NCI-H345 treated with DMSO at 0.1 percent for 48 hours (cell line): Measurements from ENCODE around the gene BMPR1B.

ENCODE experiments used
- DNase-seq: peaks from one replicate; lab custom pipeline; 2025; ENCODE audit not compliant: unreplicated experiment; lab: John Stamatoyannopoulos, UW

The BMPR1B gene

DNA sequence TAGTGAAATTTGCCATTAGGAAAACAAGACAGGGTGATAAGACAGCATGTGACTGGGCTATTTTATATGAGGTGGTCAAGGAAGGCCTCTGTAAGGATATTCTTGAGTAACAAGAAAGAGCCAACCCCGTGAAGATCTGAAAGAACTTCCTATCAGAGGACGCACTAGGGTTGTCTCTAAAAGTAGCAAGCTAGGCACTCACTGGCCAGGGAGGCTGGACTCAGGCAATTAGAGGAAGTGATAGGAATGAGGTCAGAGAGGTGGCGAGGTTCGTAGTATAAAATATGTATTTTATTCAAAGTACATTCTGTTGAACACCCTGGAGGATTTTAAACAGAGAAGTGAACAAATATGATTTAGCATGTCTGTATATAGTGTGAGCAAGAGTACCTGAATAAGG is 4.6 kb downstream of the BMPR1B start:
- DNase-seq, result no peak

GRCh38 chr4:94763005-94763404 is 5.2 kb downstream of the BMPR1B start:
- no peak for DNase-seq

DNA sequence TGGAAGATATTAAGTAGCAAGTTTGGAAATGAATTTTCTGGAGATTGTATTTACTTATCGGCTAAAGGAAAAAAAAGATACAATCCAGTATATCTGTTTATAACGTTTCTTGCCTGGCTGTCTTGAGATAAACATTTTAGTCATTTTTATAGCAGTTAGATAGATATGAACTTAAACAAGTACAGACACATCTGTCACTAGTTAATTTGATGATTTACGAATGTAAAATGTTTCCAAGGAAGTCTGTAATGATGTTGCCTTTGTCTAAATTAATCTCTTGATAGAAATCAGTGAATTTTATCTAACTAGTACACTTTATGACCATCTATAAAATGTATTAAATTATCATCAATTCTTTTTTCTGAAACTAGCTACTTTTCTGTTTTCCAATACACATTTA is 5.7 kb downstream of the BMPR1B start:
- DNase-seq, result no peak

DNA sequence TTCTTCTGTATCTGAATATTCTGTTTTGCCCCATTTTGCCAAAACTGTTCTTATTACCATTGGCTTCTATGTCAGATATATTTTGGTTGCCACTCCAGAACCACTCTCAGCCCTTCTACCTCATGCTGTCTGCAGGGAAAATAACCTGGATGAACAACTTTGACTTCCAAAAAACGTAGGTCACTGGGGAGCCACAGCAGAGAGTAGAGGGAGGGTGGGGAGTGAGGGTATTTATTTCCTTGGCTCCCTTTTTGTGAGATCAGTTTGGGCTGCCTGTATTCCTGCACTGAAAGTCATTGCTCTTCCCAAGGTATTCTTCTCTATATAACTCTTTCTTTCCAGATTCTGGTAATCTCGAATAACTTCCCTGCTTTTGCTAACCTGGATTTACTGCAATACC is 6.3 kb downstream of the BMPR1B start:
- no peak for DNase-seq

GRCh38 chr4:94765174-94765573 is 7.4 kb downstream of the BMPR1B start:
- no peak for DNase-seq

DNA sequence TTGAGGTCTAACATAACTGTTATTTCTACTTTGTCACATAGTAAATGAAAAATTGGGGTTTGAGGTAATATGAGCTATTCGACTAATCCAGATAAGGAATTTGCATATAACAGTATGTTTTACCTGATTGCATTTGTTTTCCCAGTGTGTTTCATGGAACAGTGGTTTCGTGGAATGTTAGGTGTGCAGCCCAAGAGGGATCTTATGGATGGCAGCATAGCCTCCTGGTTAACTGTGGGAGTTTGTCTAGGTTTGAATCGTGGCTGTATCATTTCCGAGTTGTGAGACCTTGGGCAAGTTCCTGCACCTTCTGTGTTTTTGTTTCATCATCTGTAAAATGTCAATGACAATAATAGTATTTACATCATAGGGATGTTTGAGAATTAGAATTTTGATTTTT is 7.9 kb downstream of the BMPR1B start:
- no peak for DNase-seq

DNA sequence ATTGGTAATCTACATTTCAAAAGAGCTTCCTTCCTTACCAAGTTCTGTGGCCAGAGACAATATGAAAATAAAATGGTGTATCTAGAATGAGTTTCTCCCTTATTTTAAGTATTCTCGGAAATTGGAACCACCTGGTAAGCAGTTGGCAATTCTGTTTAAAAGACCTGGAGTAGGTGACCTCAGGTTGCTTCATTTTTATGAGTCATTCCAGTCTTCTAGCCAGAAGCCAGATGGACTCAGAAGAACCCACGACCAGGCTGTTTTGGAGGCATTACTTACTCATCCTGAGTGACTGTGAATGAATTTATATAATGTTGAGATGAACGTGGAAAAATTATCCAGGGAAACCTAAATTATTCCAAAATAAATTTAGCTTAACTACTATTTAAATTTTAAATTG is 9.1 kb downstream of the BMPR1B start:
- DNase-seq, result no peak

DNA sequence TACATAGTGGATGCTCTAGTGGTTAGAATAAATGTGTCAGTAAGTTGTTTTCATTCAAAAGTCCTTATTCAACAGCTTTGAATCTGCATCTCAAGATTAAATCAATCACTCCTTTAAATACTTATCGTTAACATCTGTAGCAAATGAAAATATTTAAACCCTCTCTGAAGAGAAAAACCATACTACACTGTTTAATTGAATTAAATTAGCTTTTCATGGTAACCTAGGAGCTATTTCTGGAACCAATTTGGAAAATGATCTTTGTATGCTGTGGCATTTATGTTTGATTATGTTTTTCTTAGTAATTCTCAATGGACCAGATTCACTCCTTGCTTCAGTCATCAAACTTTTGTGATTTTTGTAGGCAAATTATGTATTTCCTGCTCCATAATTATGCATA is 9.7 kb downstream of the BMPR1B start:
- no peak for DNase-seq

DNA sequence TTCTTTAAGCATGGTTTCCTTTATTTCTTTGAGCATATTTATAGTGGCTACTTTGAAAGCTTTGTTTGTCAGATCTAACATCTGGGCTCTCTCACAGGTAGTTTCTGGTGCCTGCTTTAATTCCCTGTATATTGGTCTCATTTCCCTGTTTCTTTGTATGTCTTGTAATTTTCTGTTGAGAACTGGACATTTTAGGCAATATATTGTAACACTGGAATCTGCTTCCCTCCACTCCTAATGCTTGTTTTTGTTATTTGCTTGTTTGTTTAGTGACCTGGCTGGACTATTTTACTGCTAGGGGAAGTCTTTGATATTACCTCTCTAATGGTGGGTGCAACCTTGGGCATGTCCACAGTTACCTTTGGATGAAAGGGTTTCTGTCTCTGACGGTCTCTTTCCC is 25.0 kb downstream of the BMPR1B start:
- DNase-seq, result no peak

- no peak for DNase-seq
These were observed 33.9 kb downstream of the BMPR1B start for GRCh38 chr4:94791701-94792100.

GRCh38 chr4:94798808-94799207 is 41.1 kb downstream of the BMPR1B start:
- no peak for DNase-seq

GRCh38 chr4:94801016-94801415 is 43.3 kb downstream of the BMPR1B start:
- DNase-seq, result no peak

DNA sequence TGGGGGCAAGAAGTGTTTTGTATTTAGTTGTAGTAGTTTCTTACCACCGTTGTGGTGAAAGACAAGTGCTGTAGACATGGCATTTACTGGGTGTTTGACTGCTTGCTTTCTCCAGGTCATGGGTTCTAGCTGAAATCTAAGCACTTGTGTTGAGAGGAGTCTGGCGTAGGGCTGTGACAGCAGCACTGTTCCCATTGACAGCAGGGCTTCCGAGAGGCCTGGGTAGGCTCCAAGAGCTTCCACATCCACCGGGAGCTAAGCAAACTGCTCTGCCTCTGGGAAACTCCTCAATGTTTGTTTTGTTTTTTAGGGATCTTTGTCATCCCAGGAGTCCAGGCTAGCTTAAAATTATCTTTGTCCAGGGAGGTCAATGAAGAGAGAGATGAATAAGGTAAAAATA is 44.3 kb downstream of the BMPR1B start:
- DNase-seq, result no peak

- no peak for DNase-seq
These were observed 45.4 kb downstream of the BMPR1B start for GRCh38 chr4:94803181-94803580.

- DNase-seq, result no peak
These were observed 46.9 kb downstream of the BMPR1B start for GRCh38 chr4:94804650-94805049.

- DNase-seq, result no peak
These were observed 48.6 kb downstream of the BMPR1B start for GRCh38 chr4:94806376-94806775.

- DNase-seq, result no peak
These were observed 53.9 kb downstream of the BMPR1B start for GRCh38 chr4:94811643-94812042.

GRCh38 chr4:94813221-94813620 is 55.5 kb downstream of the BMPR1B start:
- DNase-seq, result no peak

DNA sequence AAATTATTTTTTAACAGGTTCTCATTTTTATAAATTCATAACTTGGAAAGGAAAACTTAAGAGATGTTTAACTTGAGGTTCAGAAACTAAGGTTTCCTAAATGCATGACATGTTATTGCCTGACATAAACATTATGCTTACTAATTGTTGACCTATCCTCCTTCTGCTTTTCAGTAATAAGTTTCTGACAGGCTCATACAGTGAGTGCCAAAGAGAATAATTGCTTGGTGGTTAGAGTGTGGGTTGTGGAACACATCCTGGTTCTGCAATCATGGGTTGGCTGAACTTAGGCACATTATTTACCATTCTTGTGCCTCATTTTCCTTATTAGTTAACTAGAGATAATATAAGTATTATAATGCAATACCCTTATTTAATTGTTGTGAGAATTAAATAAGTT is 56.5 kb downstream of the BMPR1B start:
- no peak for DNase-seq

DNA sequence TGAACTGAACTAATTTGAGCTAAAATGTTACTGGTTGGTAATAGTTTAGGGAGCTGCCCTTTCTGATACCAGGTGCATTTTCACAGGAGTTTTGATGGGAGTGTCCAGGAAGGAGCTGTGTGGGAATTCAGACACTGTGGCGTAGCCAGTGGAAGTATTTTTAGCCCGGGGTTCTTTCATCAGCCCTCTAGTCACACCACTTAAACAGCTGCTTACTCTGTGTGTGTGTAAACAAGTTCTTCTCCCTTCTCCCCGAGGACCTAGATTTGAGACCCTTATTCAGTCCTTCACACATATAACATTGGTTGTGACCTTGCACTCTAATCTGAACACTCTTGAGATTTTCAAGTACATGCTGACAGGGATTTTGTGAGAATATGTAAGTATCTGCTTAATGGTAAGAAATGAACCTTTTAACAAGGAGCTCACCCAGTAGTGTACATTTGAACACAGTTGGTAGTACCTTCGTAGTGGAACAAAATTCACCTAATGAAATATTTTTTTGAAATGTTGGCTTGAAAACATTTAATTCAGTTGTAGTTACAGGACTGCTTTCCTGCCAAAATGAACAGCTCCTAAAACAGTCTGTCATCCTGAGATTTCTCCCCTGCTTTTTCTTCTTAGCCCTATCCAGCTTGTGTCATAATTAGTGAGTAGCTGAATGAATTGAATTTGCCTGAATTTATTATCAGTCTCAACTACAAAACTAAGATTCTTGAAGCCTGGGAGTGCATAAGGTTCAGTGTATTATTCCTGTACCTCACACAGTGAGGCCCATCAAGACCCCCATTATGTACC is 61.8 kb downstream of the BMPR1B start:
- DNase-seq, result no peak

DNA sequence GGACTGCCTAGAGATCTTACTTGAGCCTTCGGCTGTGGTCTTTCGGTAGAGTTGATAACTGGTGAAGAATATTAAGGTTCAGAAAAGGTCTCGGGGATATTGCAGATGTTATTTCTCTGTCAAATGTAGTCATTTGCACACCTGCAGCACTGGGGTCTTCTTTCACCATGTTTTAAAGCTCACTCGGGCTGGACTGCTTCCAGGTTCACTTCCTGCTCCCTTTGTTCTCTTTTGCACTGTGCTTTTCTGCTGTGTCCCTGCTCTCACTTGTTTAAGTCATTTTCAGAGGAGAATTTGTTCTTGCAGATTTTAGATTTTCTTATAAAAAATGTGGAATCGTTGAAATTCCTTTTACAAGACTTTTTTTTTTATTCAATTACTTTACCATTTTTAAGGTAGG is 68.5 kb downstream of the BMPR1B start:
- no peak for DNase-seq

DNA sequence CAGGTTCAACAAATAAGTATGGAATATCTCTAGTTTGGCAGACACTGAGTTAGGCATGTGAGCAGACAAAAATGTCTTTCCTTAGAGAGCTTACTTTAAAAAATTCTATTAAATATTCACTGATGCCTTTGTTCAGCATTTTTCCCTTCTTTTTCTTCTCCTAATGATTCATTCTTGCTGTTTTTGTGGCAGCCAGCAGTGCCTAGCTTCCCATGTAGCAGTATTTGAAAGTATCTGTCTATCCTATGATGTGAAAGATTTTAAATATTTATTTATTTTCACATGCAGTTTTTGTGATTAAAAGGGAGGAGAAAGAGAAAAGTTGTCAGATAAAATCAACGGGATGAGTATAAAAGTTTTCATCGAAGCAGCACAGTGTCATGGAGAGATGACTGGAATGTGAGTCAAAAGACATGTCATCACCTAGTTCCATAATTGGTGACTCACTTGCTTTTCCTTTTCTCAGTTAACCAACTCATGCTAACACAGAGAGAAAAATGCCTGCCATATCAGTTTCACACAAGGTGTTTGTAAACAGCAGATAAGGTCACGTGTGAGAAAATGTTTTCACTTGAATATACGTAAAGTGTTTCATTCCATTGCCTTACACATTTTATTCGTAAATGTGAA is 69.8 kb downstream of the BMPR1B start:
- no peak for DNase-seq

- DNase-seq, result no peak
These were observed 71.1 kb downstream of the BMPR1B start for GRCh38 chr4:94828882-94829281.
